GM19351 (cell line): ENCODE measurements around the gene CDKAL1.
"Not testable (repeated sequence)": the region's sequence is repeated elsewhere in the genome, so short reads cannot be mapped to it uniquely, and the experiment has no call there.

Experiments used
- ATAC-seq: cut with Tn5 transposase; IDR thresholded peaks from one replicate; pipeline ENCODE4 v1.9.1; 2021; ENCODE audit warnings: mild to moderate bottlenecking, moderate library complexity; ENCODE audit not compliant: unreplicated experiment

CDKAL1 gene

DNA sequence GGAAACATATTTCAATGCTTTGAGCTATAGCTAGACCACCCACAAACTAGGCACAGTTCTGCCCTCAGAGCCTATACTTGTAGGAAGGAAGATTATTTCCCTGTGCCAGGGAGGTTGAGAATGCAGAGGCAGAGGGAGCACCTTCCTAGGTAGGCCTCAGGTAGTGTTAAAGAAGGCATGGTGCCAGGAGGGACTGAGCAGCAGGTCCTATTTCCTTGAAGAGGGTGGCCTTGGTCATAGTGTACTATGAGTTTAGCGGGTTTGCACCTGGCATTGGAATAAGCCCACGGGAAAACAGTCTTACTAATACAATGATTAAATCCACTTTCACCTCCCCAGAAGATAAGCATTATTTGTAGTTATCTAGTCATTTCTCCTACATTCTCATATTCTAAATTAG, 375.4 kb downstream of the CDKAL1 start:
- ATAC-seq = no peak

DNA sequence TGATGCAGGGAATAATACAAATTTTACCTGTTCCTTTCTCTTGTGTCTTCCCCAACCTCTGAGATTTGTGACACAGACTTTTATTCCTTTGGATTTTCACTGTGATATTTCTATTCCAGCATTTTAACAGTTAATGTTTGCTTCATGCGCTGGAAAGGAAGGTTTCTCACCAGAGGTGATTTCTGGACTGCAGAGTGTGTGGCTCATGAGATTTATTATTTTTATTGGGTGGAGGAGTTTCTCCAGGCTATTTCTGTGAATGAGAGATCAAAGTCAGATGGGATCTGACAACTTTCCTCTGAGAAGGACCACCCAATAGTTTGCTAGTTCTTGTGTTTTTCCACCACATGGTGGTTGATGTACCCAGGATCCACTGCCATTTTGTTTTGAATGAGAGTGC, 377.5 kb downstream of the CDKAL1 start:
- ATAC-seq = no peak

GRCh38 chr6:20915156-20915555, 380.9 kb downstream of the CDKAL1 start:
- no peak for ATAC-seq

- no peak for ATAC-seq
These were observed 381.4 kb downstream of the CDKAL1 start for GRCh38 chr6:20915626-20916025.

- ATAC-seq = no peak
These were observed 381.8 kb downstream of the CDKAL1 start for GRCh38 chr6:20916086-20916485.

DNA sequence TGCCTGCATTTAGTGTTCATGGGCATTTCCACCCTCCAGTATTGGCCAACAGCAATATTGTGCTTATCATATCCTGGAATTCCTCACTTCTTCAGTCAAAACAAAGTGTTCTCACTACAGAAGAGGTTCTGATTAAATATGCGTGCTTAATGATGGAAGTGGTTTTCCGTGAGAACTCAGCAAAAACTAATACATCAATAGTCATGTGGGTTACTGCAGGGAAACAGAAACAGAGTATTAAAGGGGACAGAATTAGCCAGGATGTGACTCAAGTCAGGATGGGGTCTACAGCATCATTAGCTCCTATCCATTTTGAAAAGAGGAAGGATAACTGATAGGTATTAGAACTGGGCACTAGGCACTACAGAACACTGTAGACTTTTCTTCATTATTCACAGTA, 384.6 kb downstream of the CDKAL1 start:
- ATAC-seq = peak; percentile 44

GRCh38 chr6:20919677-20920385, 385.6 kb downstream of the CDKAL1 start:
- peak; percentile 89 for ATAC-seq

DNA sequence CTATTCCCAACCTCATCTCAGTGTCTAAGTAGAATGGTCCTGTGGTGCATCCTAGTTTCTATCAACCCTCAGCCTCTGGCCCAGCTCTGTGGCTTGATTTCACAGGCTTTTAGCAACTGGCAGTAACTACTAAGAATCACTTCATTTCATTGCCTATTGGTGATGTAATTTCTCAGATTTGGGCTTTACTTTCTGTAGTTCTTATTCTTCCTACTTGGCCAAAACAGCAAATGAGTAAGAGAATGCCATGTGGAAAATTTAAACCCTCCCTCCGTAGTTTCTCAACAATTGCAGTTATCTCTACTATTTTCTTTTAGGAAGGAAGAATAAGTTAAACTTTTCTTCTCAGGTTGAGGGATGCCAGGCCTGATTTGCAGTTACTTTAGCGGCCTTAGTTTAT, 387.3 kb downstream of the CDKAL1 start:
- ATAC-seq = no peak

- ATAC-seq = no peak
These were observed 388.5 kb downstream of the CDKAL1 start for GRCh38 chr6:20922743-20923142.

DNA sequence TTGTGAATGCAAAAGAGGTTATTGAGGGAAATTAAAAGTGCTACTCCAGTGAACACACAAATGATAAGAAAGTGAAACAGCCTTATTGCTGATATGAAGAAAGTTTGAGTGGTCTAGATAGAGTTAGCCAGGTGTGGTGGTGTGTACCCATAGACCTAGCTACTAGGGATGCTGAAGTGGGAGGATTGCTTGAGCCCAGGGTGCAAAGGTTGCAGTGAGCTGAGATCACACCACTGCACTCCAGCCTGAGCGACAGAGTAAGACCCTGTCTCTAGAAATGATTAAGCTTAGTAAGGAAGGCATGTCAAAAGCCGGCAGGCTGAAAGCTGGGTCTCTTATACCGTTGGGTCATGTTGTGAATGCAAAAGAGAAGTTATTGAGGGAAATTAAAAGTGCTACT, 389.8 kb downstream of the CDKAL1 start:
- not testable (repeated sequence) for ATAC-seq

DNA sequence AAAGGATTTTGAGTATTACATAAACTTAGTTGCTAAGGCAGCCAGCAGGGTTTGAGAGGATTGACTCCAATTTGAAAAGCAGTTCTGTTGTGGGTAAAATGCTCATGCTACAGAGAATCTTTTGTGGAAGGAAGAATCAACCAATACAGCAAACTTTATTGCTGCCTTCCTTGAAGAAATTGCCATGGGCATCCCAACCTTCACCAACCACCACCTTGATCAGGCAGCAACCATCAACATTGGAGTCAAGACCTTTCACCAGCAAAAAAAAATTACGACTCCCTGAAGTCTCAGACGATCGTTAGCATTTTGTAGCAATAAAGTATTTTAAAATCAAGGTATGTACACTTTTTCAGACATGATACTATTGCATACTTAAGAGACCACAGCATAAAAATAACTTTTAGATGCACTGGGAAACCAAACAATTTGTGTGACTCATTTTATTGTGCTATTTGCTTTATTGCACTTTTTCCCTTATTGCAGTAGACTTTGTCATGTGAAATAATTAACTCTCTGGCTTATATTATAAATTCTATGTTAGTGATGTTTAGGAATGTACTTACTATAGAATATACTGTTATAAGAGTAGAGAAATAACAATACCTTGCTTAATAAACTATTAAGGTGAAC, 390.8 kb downstream of the CDKAL1 start:
- ATAC-seq = no peak

- no peak for ATAC-seq
These were observed 393.0 kb downstream of the CDKAL1 start for GRCh38 chr6:20927130-20927860.

- ATAC-seq = no peak
These were observed 395.0 kb downstream of the CDKAL1 start for GRCh38 chr6:20929283-20929682.

DNA sequence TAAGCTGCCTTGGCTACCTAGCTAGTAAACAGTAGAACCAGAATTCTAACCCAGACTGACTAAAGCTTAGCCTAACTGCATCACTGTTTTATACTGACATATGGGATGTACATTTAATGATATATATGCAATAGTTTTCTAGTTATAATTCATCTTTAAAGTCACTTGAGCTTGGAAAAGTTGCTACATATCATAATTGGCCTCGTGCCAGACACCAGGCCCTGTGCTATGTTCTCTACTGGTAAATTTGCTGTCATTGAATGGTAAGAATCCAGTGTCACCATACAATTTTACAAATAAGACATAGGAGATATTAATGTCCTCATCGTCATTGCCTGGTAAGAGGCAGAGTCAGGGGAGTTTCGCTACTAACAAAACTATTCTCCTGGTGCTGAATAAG, 396.8 kb downstream of the CDKAL1 start:
- no peak for ATAC-seq

GRCh38 chr6:20931772-20932171, 397.5 kb downstream of the CDKAL1 start:
- no peak for ATAC-seq

- ATAC-seq = no peak
These were observed 398.0 kb downstream of the CDKAL1 start for GRCh38 chr6:20932284-20932683.

GRCh38 chr6:20933057-20933788, 399.0 kb downstream of the CDKAL1 start:
- no peak for ATAC-seq

GRCh38 chr6:20936949-20937348, 402.7 kb downstream of the CDKAL1 start:
- no peak for ATAC-seq

- ATAC-seq = no peak
These were observed 405.0 kb downstream of the CDKAL1 start for GRCh38 chr6:20939161-20939775.

DNA sequence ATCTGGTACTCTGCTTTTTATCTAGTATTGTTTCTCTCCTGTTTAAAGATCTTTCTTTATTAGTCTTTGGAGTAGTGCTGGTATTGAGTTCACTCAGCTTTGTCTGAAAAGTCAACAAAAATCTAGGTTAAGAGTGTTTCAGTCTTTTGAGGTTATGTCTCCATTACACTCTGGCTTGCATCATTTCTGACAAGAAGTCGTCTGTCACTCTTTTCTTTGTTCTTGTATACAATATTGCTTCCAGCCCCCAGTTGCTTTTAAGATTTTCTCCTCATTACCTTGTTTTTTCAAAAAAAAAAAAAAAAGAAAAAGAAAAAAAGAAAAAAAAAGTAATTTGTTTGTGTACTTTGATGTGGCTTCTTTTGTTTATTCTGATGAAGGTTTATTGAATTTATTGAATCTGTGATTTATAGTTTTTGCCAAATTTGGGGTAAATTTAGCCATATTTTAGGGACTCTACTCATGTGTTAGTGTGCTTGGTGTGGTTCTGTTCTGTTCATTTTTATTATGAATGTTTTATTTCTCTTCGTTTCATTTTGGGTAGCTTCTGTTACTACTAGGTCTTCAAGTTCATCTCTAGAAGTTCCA, 408.9 kb downstream of the CDKAL1 start:
- no peak for ATAC-seq

- ATAC-seq = no peak
These were observed 409.7 kb downstream of the CDKAL1 start for GRCh38 chr6:20943922-20944321.
